HG02571 (cell line): Measurements from ENCODE around the gene ACAP1.
"Not testable (repeated sequence)": the region's sequence is repeated elsewhere in the genome, so short reads cannot be mapped to it uniquely, and the experiment has no call there.

Experiments
- ATAC-seq: cut with Tn5 transposase; IDR thresholded peaks from one replicate; pipeline ENCODE4 v1.9.1; 2021; ENCODE audit warnings: mild to moderate bottlenecking, moderate library complexity; ENCODE audit not compliant: unreplicated experiment

ACAP1 gene

DNA sequence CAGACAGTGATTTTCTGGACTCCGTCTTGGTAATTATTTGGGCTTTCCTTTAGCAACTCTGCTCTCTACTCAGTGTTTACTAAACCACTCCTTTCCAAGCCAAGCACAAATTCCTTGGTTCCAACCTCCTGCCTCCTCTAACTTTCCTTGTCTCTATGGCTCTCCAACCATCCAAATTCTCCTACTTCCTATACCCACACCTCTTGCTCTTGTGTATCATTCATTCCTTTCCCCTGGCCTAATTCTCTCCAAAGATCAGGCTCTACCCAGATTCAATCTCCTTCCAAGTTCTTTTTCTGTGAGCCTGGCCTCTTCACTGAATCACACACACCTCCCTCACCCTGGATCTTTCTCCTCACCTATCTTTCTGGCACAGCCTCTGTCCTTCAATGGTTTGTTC lies 8.3 kb upstream of the ACAP1 start:
- ATAC-seq: no peak

DNA sequence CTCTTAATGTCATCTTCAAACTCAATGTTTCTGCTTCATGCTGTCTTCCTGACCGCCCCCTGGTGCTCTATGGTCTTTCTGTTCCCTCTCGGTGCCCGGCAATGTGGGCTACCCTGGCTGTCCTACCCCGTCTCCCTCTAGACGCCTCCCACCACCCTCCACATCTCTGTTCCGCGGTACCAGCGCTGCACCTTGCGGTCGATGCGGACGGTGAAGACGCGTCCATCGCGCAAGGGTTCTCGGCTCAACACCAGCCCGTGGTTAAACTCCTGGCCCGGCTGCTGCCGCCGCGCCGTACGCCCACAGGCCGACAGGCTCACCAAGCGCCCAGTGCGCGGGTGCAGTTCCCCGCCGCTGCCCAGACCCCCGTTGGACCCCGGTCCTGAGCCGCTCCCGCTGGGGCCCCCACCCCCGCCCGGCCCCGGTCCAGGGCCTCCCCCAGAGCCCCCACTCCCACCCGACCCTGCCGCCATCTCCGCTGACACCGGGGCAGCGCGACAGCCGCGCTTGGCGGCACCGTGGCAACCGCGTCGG lies 7.4 kb upstream of the ACAP1 start, which contains the start of gene NEURL4:
Gene NEURL4 (minus strand): TSS at position 496 of the 534 bp plus-strand sequence. CDS start 23 bp downstream, at position 473.
- no peak for ATAC-seq

DNA sequence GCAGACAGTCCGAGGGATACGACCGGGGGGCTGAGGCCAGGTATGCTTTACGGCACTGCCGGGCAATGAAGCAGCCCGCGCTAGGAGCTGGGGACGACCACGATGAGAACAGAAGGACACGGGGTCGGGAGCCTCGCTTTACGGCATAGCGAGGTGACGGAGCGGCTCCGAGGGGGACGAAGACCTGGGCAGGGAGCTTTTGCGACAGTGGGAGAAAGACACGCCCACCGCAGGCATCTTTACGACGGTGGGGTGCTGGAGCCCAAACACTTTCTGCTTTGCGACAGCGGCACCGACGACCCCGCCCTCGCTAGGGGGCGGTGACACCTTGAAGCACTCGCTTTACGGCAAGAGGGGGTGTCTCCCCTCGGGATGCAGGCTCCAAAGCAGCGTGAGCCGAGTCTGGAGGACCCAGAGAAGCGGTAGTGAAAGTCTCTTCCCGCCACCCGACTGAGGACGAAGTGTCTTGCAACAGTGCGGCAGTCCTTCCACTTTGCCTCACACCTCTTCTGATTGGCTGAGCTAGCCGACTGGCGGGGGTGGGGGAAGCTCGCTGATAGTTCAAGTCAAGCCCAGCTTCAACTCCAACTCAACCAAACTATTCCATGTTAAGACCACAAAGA lies 6.8 kb upstream of the ACAP1 start:
- ATAC-seq: peak; percentile 53

DNA sequence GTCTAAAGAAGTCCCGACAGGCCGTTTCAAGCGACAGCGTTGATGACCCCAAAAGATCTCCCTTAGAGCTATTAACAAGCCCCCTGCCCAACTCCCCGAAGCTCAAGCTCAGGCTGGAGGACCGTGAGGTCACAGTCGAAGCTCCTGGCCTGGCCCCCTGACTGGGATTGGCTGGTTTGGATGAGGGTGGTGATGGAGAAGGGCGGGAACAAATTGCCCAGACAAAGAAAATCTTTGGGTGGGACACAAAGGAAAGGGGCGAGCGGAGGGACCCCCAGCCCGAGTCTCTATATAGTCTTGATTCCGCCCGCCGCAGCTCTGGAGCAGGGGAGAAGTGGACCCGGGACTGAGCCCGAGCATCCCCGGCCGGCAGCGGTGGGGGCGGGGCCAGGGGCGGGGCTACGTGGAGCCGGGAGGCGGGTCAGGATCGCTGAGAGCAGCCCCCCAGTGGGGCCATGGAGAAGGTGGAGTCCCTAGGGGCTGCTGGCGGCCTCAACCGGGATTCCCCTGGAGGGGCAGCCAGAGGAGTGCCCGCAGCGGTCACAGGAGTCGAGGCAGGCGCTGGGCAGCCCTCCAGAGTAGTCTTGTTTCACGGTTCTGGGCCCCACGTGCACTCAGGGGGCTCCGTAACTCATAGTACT lies 6.2 kb upstream of the ACAP1 start:
- ATAC-seq: peak; percentile 30

DNA sequence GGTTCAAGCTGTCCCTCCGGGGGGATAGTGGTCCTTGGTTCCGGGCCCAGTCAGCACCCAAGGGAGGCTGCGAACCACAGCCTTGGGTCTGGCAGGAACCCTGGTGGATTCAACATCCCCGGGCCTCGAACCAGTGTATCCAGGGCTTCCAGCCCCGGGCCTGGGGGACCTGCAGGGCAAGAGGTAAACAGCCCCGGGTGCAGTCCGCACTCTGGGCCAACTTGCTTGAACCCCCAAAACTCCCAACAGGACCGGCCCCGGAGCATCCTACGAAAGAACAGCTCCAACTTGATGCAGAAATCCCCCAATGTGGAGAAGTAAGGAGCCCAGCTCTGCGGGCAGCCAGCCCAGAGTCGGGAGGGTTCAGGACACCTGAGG lies 5.7 kb upstream of the ACAP1 start:
- no peak for ATAC-seq

DNA sequence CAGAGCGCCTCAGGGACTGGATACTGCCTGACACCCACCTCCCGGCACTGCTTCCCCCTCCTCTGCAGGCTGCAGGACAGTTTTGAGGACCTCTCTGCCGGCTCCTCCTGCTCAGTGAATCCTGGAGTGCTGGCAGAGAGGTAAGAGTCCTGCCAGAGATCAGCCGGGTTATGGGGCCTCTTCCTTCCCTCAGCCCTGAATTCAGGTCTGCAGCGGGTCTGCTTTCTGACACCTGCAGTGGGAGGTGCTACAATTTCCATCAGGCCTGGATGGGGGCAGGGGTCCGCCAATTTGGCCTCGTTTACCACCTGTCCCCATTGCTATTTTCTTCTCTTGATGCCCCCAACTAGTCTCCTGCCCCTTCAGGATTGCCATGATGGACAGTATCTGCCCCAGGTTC lies 4.2 kb upstream of the ACAP1 start:
- no peak for ATAC-seq

DNA sequence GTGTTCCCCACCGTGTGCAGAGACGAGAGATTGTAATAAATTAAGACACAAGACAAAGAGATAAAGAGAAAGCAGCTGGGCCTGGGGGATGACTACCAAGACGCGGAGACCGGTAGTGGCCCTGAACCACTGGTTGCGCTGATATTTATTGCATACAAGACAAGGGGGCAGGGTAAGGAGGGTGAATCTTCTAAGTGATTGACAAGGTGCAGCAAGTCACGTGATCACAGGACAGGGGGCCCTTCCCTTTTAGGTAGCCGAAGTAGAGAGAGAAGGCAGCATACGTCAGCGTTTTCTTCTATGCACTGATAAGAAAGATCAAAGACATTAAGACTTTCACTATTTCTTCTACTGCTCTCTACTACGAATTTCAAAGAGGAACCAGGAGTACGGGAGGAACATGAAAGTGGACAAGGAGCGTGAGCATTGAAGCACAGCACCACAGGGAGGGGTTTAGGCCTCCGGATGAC lies 3.7 kb upstream of the ACAP1 start:
- not testable (repeated sequence) for ATAC-seq

DNA sequence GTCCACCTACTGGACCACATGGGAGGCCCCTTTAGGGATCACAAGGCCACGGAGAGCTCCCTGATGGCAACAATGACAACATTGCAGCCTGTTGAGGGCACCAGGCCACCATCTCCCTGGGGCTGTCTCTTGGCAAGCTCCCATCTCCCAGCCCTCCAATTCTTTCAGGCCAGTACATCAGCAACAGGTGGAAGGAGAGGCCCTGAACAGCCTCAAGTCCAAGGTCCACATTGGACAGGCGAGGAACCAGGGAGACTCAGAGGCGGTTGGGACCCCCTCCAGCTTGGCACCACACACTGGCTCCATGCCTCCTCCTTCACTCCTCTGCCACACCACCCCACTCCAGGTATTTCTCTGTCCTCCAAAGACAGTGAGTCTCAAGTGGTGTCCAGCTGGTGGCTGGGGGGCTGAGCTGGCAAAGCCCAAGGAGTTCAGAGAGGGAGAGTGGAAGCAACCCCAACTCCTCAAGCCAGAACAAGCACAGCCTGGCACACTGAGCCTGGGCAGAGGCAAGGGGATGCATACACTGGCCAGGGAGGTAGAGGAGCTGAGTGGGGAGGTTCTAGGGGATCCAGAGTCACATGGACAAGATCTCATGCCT lies 1.3 kb upstream of the ACAP1 start:
- no peak for ATAC-seq

DNA sequence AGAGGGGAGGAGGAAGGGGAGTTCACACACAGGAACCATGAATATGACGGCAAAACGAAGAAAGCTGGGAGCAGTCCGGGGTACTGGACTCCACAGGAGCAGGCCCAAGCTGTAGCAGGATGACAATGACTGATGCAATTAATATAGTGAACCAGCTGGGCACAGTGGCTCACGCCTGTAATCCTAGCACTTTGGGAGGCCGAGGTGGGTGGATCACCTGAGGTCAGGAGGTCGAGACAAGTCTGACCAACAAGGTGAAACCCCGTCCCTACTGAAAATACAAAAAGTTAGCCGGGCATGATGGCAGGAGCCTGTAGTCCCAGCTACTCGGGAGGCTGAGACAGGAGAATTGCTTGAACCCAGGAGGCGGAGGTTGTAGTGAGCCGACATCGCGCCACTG lies 564 bp upstream of the ACAP1 start:
- ATAC-seq: not testable (repeated sequence)

DNA sequence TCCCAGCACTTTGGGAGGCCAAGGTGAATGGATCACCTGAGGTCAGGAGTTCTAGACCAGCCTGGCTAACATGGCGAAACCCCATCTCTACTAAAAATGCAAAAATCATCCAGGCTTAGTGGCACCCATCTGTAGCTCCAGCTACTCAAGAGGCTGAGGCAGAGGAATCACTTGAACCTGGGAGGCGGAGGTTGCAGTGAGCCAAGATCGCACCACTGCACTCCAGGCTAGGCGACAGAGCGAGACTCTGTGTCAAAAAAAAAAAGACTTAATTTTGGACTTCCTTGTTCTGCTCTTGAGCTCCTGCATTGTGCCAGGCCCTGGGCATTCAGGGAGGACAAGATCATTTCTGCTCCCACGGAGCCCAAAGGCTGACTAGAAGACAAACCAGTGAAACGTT lies 1.3 kb downstream of the ACAP1 start:
- ATAC-seq: not testable (repeated sequence)

DNA sequence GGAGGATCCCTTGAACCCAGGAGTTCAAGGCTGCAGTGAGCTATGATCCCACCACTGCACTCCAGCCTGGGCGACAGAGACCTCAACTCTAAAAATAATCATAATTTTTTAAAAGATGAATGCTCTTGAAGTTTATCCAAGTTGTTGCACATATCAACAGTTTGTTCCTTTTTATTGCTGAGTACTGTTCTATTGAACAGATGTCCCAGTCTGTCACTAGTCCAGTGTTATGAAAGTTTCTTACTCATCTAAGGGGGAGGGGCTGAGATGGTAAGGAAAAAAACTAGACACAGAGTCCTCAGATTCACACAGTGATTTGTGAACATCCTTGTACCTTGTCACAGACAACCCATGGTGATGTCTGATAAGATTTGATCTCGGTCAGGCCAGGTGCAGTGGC lies 3.9 kb downstream of the ACAP1 start:
- ATAC-seq: no peak

DNA sequence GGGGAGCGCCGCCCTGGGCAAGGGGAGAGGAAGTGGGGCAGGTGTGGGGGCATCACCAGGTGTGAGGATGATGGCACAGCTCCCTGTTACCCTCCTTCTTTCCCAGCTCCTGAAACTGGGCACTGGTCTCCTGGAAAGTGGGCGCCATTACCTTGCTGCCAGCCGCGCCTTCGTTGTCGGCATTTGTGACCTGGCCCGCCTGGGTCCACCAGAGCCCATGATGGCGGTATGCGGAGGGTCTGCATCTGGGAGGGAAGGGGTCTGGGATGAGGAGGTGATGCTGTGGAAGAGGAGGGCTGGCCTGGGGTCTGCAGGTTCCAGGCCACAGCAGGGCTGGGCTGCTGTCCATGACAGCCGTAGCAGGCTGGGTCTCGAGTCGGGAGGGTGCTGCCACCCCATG lies 5.5 kb downstream of the ACAP1 start:
- no peak for ATAC-seq

DNA sequence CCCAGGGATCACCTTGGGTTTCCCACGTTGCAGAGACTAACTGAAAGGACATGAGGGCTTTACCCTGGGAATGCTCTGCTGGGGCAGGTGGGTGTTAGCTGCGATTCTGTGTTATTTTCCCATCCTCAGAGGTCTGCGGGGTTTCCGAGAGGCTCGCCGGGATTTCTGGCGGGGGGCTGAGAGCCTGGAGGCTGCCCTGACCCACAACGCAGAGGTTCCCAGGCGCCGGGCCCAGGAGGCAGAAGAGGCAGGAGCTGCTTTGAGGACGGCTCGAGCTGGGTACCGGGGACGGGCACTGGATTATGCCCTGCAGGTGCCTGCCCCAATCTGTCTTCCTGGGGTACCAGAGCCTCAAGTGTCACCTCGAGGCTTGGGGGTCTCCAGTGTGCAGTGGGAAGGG lies 6.9 kb downstream of the ACAP1 start:
- ATAC-seq: no peak

DNA sequence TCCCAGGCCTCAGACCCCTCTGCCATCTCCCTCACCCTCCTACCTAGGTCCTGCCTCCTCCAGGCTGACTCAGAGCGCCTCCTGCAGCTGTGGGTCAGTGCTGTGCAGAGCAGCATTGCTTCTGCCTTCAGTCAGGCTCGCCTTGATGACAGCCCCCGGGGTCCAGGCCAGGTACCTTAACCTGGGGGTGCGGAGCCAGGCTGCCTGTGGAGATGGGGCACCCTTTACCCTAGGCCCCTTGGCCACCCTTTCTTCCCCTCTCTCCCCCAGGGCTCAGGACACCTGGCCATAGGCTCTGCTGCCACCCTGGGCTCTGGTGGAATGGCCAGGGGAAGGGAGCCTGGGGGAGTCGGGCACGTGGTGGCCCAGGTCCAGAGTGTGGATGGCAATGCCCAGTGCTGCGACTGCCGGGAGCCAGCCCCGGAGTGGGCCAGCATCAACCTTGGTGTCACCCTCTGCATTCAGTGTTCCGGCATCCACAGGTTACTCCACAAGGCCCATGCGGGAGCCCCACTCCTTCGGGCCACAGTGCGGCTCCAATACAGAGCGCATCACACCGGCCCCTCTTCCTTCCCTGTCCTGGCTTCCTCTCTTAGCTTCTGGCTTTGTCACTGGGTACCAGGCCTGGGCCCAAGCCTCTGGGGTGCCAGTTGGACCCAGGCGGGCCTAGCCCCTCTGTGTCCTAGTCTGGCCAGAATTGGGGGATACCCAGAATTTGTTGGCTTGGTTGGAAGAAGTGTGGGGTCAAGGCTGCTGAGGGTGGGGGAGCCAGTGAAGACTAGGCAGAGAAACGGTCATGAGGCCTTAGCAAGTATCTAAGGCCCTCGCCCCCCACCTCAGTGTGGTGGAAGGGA lies 10.7 kb downstream of the ACAP1 start:
- ATAC-seq: no peak

DNA sequence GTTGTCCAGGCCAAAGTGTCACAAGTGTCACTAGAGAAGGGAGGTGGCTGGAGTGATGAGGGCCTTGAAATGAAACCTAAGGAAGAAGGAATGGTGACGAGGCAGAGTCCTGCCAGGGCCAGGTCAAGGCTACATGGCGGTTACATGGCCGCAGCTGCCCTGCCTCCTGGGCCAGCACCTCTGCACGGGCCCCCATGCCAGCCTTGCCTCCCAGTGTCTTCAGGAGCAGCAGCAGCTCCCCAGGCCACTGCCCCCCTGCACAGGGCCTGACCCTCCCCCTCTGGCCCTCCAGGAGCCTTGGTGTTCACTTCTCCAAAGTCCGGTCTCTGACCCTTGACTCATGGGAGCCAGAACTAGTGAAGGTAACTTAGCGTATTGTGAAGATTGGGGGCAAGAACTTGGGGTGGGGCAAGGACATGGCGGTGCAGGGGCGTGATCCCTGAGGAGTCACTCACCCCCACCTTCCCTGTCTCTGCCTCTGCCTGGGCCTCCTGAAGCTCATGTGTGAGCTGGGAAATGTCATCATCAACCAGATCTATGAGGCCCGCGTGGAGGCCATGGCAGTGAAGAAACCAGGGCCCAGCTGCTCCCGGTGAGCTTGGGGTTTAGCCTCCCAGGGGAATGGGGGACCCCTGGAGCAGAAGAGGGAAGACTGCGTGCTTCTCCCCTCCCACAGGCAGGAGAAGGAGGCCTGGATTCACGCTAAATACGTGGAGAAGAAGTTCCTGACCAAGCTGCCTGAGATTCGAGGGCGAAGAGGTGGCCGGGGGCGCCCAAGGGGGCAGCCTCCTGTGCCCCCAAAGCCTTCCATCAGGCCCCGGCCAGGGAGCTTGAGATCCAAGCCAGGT lies 11.5 kb downstream of the ACAP1 start:
- ATAC-seq: no peak

DNA sequence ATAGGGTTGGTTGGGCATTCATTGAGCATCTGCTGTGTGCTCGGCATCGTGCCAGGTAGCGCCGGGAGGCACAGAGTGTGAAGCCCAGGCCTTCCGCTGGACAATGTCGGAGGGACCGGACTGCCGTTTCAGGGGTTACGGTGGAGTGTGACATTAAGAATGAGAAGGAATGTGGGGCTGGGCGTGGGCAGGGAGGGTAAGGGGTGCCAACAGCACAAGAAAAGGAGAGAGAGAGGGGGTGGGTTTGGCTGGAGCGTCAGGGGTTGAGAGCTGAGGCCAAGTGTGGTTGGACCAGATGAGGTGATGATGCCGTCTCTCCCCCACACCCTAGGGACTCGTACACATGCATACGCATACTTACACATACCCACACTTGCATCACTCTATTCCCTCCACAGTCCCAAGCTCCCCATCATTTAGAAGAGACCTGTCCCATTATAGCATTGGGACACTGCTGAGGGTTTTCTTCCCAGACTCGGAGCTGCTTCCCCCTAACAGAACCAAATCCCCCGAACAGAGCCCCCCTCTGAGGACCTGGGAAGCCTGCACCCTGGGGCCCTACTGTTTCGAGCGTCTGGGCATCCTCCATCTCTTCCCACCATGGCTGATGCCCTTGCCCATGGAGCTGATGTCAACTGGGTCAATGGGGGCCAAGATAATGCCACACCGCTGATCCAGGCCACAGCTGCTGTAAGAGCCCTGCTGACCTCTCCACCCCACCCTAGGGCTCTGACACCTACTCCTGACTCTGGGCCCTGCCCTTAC lies 12.3 kb downstream of the ACAP1 start:
- no peak for ATAC-seq

DNA sequence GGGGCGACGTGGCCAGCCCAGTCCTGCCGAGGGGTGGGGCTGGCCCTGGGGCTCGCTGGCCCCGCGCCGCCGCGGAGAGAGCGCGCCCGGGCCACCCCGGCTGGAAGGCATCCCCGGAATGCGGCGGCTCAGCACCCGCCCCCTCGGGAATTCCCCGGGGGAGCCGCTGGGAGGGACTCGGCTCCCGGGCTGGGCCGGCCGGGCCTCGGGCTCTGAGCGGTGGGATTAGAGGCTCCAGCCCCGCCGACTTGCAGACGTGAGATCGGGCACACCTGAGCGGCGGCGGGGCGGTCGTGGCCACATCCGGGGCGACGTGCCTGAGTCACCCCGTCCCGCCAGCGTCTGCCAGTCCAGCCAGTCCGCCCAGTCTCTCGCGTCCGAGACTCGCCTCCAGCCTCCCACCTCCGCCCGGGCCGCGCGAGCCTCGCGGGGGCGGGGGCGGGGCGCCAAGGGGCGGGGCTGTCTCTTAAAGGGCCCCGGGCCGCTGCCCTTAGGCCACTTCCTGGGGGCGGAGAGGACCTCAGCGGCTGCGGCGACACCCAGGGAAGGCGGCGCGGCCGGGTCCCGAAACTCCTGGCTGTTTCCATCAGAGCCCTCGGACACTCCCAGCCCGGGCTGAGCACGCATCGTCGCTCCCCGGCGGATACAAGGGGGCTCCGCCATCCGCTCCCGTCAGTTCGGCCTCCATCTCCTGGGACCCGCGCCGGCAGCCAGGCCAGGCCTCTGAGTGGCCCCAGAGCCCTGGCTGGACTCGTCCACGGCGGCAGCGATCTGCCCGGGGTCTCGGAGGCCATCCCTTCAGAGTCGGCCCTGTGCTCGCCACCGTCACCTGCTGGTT lies 15.6 kb downstream of the ACAP1 start, which contains the start of gene KCTD11:
Gene KCTD11 (plus strand): TSS at position 498 of the 838 bp plus-strand sequence.
- ATAC-seq: peak; percentile 50

DNA sequence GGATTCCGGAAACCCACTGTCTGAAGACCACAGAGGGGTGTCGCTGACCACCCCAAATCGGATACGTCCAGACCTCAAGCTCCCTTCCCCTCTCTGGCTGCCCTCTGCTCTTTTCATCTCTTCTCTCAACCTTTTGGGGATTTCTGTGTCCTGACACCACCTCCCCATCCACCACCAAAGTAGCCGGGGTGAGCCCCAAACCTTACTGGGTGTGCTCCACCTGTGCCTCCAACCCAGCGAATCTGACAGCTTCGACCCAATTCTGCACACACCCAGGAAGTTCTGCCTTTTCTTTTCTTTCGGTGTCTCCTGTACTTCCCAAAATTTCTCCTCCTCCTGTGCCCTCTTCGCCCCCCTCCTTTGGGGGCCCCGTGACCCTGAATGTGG lies 16.2 kb downstream of the ACAP1 start:
- ATAC-seq: no peak
